Measurements from ENCODE around the gene LITAFD. TPM values are rescaled to one million over a fixed set of nuclear protein-coding genes. Genes with fewer than 3 reads are reported as not detected.
"Not testable (repeated sequence)": the region's sequence is repeated elsewhere in the genome, so short reads cannot be mapped to it uniquely, and the experiment has no call there.

Gene LITAFD
- total RNA-seq, 4 donors from 2014 or later: not detected

- in situ Hi-C loops (cut with MboI; ENCODE audit: low pct_ligation_motif_present in 1 of 4, low pct_unique_long_range_greater_than_20kb in 1 of 4, low sequenced_read_pairs in 3 of 4) (loop anchor here in 2 of 4 donors (10.0 kb wide), 3 partner anchors 68 to 308 kb away; no protein-coding TSS in a partner anchor), intact Hi-C loops (cut with DNase I; ENCODE audit: low total_unique reads) (loop anchor here (5.0 kb wide), 1 partner anchor 76 kb away; the partner anchor contains the start of genes PMM2 and TMEM186)
- no peak for DNase-seq
- Histone ChIP-seq H3K9me3 (no peaks in the 10 kb centered on the region), H3K27me3 (no peaks in the 10 kb centered on the region), H3K4me3 (no peak overlapping the region), H3K27ac (no peak overlapping the region), H3K4me1 (peaks cover 0 to 19% (median 6%) of the 10 kb centered on the region in 4 donors), H3K36me3 (no peaks in the 10 kb centered on the region)
- WGBS, 2 donors (ENCODE audit: low coverage in 1 of 2): 83 to 84% methylated on average over 16 to 22 of the region's 22 CpGs
- peak; percentile 6 to 23 (median 19) for TF ChIP-seq CTCF (IDR thresholded peaks at IDR 0.05)
- TF ChIP-seq POLR2AphosphoS5 (IDR thresholded peaks at IDR 0.05): no peak
These were observed 8.9 kb upstream of the LITAFD start for GRCh38 chr16:8872967-8873865.

- not testable (repeated sequence) for H3K27me3 ChIP-seq, H3K27ac ChIP-seq, H3K9me3 ChIP-seq, DNase-seq, H3K36me3 ChIP-seq, H3K4me3 ChIP-seq
- H3K4me1 ChIP-seq: peaks cover 0 to 25% (median 9%) of the 10 kb centered on the region in 4 donors
- in situ Hi-C loops (cut with MboI; ENCODE audit: low pct_ligation_motif_present in 1 of 4, low pct_unique_long_range_greater_than_20kb in 1 of 4, low sequenced_read_pairs in 3 of 4): loop anchor here in 2 of 4 donors (10.0 kb wide), 3 partner anchors 69 to 309 kb away; no protein-coding TSS in a partner anchor
- WGBS, 2 donors (ENCODE audit: low coverage in 1 of 2): 91 to 93% methylated on average over 7 of the region's 7 CpGs
- intact Hi-C loops (cut with DNase I; ENCODE audit: low total_unique reads): loop anchor here (5.0 kb wide), 1 partner anchor 77 kb away; the partner anchor contains the start of genes PMM2 and TMEM186
These were observed 8.3 kb upstream of the LITAFD start for GRCh38 chr16:8873866-8874195.

GRCh38 chr16:8874388-8874787 lies 7.8 kb upstream of the LITAFD start:
- Histone ChIP-seq H3K27me3 (no peaks in the 10 kb centered on the region), H3K4me1 (peaks cover 0 to 23% (median 8%) of the 10 kb centered on the region in 4 donors), H3K4me3 (no peak overlapping the region), H3K9me3 (no peaks in the 10 kb centered on the region), H3K27ac (no peak overlapping the region), H3K36me3 (no peaks in the 10 kb centered on the region)
- intact Hi-C loops (cut with DNase I; ENCODE audit: low total_unique reads) (loop anchor here (5.0 kb wide), 1 partner anchor 77 kb away; the partner anchor contains the start of genes PMM2 and TMEM186), in situ Hi-C loops (cut with MboI; ENCODE audit: low pct_ligation_motif_present in 1 of 4, low pct_unique_long_range_greater_than_20kb in 1 of 4, low sequenced_read_pairs in 3 of 4) (loop anchor here in 2 of 4 donors (10.0 kb wide), 3 partner anchors 70 to 310 kb away; no protein-coding TSS in a partner anchor)
- no peak for DNase-seq
- TF ChIP-seq POLR2A (IDR thresholded peaks at IDR 0.05) (no peak), POLR2AphosphoS5 (IDR thresholded peaks at IDR 0.05) (no peak), CTCF (IDR thresholded peaks at IDR 0.05) (no peak), EP300 (IDR thresholded peaks at IDR 0.05; ENCODE audit: low read depth) (no peak)
- WGBS, 2 donors (ENCODE audit: low coverage in 1 of 2): 37 to 65% methylated on average over 2 to 6 of the region's 6 CpGs

- H3K4me3 ChIP-seq; H3K36me3 ChIP-seq; DNase-seq; H3K27me3 ChIP-seq; H3K9me3 ChIP-seq; intact Hi-C loops (cut with DNase I; ENCODE audit: low total_unique reads); H3K27ac ChIP-seq: not testable (repeated sequence)
- peaks cover 0 to 19% (median 4%) of the 10 kb centered on the region in 4 donors for H3K4me1 ChIP-seq
- WGBS, 2 donors (ENCODE audit: low coverage in 1 of 2): 70 to 79% methylated on average over 5 to 7 of the region's 7 CpGs
- in situ Hi-C loops (cut with MboI; ENCODE audit: low pct_ligation_motif_present in 1 of 4, low pct_unique_long_range_greater_than_20kb in 1 of 4, low sequenced_read_pairs in 3 of 4): loop anchor here in 3 of 4 donors (10.0 to 25.0 kb wide), 5 partner anchors 71 to 311 kb away; partner anchors contain the start of gene ABAT (in 1 of the 3)
These were observed 6.8 kb upstream of the LITAFD start for GRCh38 chr16:8875317-8875716.

GRCh38 chr16:8877894-8878522 lies 4.1 kb upstream of the LITAFD start:
- intact Hi-C loops (cut with DNase I; ENCODE audit: low total_unique reads): no loop called here
- H3K27ac ChIP-seq: peak overlapping the region in 2 of 4 donors; percentile 4 to 62

More at GRCh38 chr16:8877894-8878522, 4.1 kb upstream of the LITAFD start:
- Histone ChIP-seq H3K4me1 (peaks cover 0 to 13% (median 4%) of the 10 kb centered on the region in 4 donors), H3K9me3 (no peaks in the 10 kb centered on the region), H3K27me3 (no peaks in the 10 kb centered on the region), H3K4me3 (no peak overlapping the region), H3K36me3 (no peaks in the 10 kb centered on the region)
- 61 to 66% methylated on average over 6 to 8 of the region's 8 CpGs for WGBS, 2 donors (ENCODE audit: low coverage in 1 of 2)
- no peak for TF ChIP-seq POLR2A (IDR thresholded peaks at IDR 0.05)
- TF ChIP-seq EP300 (IDR thresholded peaks at IDR 0.05; ENCODE audit: low read depth): no peak
- TF ChIP-seq POLR2AphosphoS5 (IDR thresholded peaks at IDR 0.05): no peak
- TF ChIP-seq CTCF (IDR thresholded peaks at IDR 0.05): no peak
- in situ Hi-C loops (cut with MboI; ENCODE audit: low pct_ligation_motif_present in 1 of 4, low pct_unique_long_range_greater_than_20kb in 1 of 4, low sequenced_read_pairs in 3 of 4): loop anchor here in 3 of 4 donors (10.0 to 25.0 kb wide), 5 partner anchors 73 to 313 kb away; partner anchors contain the start of gene ABAT (in 1 of the 3)
- no peak for DNase-seq
